ENCODE measurements around the gene MGAT5B. TPM values are rescaled to one million over a fixed set of nuclear protein-coding genes. Genes with fewer than 3 reads are reported as not detected.
"Not testable (repeated sequence)": the region's sequence is repeated elsewhere in the genome, so short reads cannot be mapped to it uniquely, and the experiment has no call there.

MGAT5B gene
- total RNA-seq, 1 donor from 2014 or later: 1.8 TPM

- H3K4me1 ChIP-seq: peaks cover 9% of the 10 kb centered on the region
- no peaks in the 10 kb centered on the region for H4K20me1 ChIP-seq (ENCODE audit: low read depth)
- H3K4me3 ChIP-seq: no peak overlapping the region
- H3K4me1 Mint-ChIP-seq: peaks cover 33% of the 10 kb centered on the region
- H3K27ac ChIP-seq: no peak overlapping the region
- H3K4me2 ChIP-seq: no peak overlapping the region
- H3K36me3 Mint-ChIP-seq: no peaks in the 10 kb centered on the region
- no peak overlapping the region for H3K9ac ChIP-seq
- no peak overlapping the region for H3K4me3 Mint-ChIP-seq
- H3K9me3 ChIP-seq (ENCODE audit: low read depth): no peaks in the 10 kb centered on the region
- H2AFZ ChIP-seq (replicated peaks): no peak overlapping the region
- H3K27me3 ChIP-seq: no peaks in the 10 kb centered on the region
- TF ChIP-seq EZH2phosphoT487 (IDR thresholded peaks at IDR 0.05): no peak
- TF ChIP-seq EZH2 (IDR thresholded peaks at IDR 0.05): no peak
- TF ChIP-seq, protein P1, sequence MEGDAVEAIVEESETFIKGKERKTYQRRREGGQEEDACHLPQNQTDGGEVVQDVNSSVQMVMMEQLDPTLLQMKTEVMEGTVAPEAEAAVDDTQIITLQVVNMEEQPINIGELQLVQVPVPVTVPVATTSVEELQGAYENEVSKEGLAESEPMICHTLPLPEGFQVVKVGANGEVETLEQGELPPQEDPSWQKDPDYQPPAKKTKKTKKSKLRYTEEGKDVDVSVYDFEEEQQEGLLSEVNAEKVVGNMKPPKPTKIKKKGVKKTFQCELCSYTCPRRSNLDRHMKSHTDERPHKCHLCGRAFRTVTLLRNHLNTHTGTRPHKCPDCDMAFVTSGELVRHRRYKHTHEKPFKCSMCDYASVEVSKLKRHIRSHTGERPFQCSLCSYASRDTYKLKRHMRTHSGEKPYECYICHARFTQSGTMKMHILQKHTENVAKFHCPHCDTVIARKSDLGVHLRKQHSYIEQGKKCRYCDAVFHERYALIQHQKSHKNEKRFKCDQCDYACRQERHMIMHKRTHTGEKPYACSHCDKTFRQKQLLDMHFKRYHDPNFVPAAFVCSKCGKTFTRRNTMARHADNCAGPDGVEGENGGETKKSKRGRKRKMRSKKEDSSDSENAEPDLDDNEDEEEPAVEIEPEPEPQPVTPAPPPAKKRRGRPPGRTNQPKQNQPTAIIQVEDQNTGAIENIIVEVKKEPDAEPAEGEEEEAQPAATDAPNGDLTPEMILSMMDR (IDR thresholded peaks at IDR 0.05): no peak
- no peak overlapping the region for H3K27ac Mint-ChIP-seq
- peaks cover 2% of the 10 kb centered on the region for H3K9me3 Mint-ChIP-seq
- no peaks in the 10 kb centered on the region for H3K79me2 ChIP-seq (ENCODE audit: low read depth)
- H3F3A ChIP-seq (ENCODE audit: low read depth): peaks cover 10% of the 10 kb centered on the region
- no peak for DNase-seq (ENCODE audit: low spot score)
- peaks cover 10% of the 10 kb centered on the region for H3K27me3 Mint-ChIP-seq (ENCODE audit: insufficient read depth, low read depth)
- H3K36me3 ChIP-seq: no peaks in the 10 kb centered on the region
Measured at GRCh38 chr17:76845541-76846017, 22.6 kb upstream of the MGAT5B start.

GRCh38 chr17:76847031-76847430, 21.2 kb upstream of the MGAT5B start:
- DNase-seq (ENCODE audit: low spot score): no peak
- peaks cover 4% of the 10 kb centered on the region for H3K27me3 Mint-ChIP-seq (ENCODE audit: insufficient read depth, low read depth)
- Histone ChIP-seq H3K9me3 (ENCODE audit: low read depth) (no peaks in the 10 kb centered on the region), H3K79me2 (ENCODE audit: low read depth) (no peaks in the 10 kb centered on the region), H3K4me1 (no peaks in the 10 kb centered on the region), H3F3A (ENCODE audit: low read depth) (peaks cover under 1% of the 10 kb centered on the region), H4K20me1 (ENCODE audit: low read depth) (no peaks in the 10 kb centered on the region), H3K4me2 (no peak overlapping the region), H2AFZ (replicated peaks) (no peak overlapping the region), H3K9ac (no peak overlapping the region), H3K27me3 (no peaks in the 10 kb centered on the region), H3K4me3 (no peak overlapping the region), H3K36me3 (no peaks in the 10 kb centered on the region), H3K27ac (no peak overlapping the region)
- no peak overlapping the region for H3K27ac Mint-ChIP-seq
- TF ChIP-seq EZH2phosphoT487 (IDR thresholded peaks at IDR 0.05): no peak
- TF ChIP-seq, protein P1 (IDR thresholded peaks at IDR 0.05): no peak
- TF ChIP-seq EZH2 (IDR thresholded peaks at IDR 0.05): no peak
- H3K4me1 Mint-ChIP-seq: peaks cover 20% of the 10 kb centered on the region
- H3K9me3 Mint-ChIP-seq: peaks cover 2% of the 10 kb centered on the region
- no peaks in the 10 kb centered on the region for H3K36me3 Mint-ChIP-seq
- H3K4me3 Mint-ChIP-seq: no peak overlapping the region

DNA sequence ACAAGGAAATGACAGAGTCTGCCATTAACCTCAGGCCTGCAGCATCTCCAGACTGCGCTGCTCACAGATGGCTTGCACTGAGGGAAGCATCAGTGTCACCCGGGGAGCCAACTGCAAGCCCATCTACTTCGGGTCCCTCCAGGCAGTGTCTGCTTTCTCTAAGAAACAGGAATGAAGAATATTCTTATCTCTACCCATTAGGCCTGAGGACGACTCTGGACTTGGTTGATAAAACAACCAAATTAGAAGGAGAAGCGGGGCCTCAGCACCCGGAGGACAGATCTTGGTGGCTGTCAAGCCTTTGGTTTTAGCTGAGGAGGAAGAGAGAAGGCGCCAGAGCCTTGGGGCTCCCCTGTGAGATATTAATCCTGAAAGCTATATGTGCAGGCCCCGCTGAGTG, 19.5 kb upstream of the MGAT5B start:
- TF ChIP-seq, protein P1 (IDR thresholded peaks at IDR 0.05): no peak
- TF ChIP-seq EZH2 (IDR thresholded peaks at IDR 0.05): no peak
- TF ChIP-seq EZH2phosphoT487 (IDR thresholded peaks at IDR 0.05): no peak
- Histone ChIP-seq H2AFZ (replicated peaks) (no peak overlapping the region), H3K9ac (no peak overlapping the region), H3K27ac (no peak overlapping the region), H3F3A (ENCODE audit: low read depth) (no peaks in the 10 kb centered on the region), H3K9me3 (ENCODE audit: low read depth) (no peaks in the 10 kb centered on the region), H3K27me3 (no peaks in the 10 kb centered on the region), H3K79me2 (ENCODE audit: low read depth) (no peaks in the 10 kb centered on the region), H3K4me3 (no peak overlapping the region), H3K4me2 (no peak overlapping the region), H4K20me1 (ENCODE audit: low read depth) (no peaks in the 10 kb centered on the region), H3K36me3 (no peaks in the 10 kb centered on the region), H3K4me1 (no peaks in the 10 kb centered on the region)
- peaks cover 4% of the 10 kb centered on the region for H3K27me3 Mint-ChIP-seq (ENCODE audit: insufficient read depth, low read depth)
- no peak overlapping the region for H3K27ac Mint-ChIP-seq
- DNase-seq (ENCODE audit: low spot score): no peak
- no peaks in the 10 kb centered on the region for H3K36me3 Mint-ChIP-seq
- H3K4me3 Mint-ChIP-seq: no peak overlapping the region
- H3K9me3 Mint-ChIP-seq: peaks cover 2% of the 10 kb centered on the region
- H3K4me1 Mint-ChIP-seq: peaks cover 18% of the 10 kb centered on the region

GRCh38 chr17:76849160-76849559, 19.0 kb upstream of the MGAT5B start:
- not testable (repeated sequence) for H3K4me1 ChIP-seq; H3K4me2 ChIP-seq; H3K36me3 ChIP-seq; H3K9me3 ChIP-seq (ENCODE audit: low read depth); H3F3A ChIP-seq (ENCODE audit: low read depth); DNase-seq (ENCODE audit: low spot score); H3K27me3 Mint-ChIP-seq (ENCODE audit: insufficient read depth, low read depth); H3K4me3 Mint-ChIP-seq; H3K27ac Mint-ChIP-seq; H3K9ac ChIP-seq; H2AFZ ChIP-seq (replicated peaks); H3K4me3 ChIP-seq; H4K20me1 ChIP-seq (ENCODE audit: low read depth); H3K27me3 ChIP-seq; H3K79me2 ChIP-seq (ENCODE audit: low read depth); H3K36me3 Mint-ChIP-seq; H3K27ac ChIP-seq; H3K9me3 Mint-ChIP-seq
- H3K4me1 Mint-ChIP-seq: peaks cover 16% of the 10 kb centered on the region
